Neuron (in vitro differentiated cells): ENCODE results near the gene VAV3.

Experiments used
- H2AFZ ChIP-seq: one replicate; pipeline ENCODE4 v1.6.1; 2013; ENCODE audit warnings: low read depth, mild to moderate bottlenecking, inconsistent platforms, low read length, moderate library complexity
- H3K27me3 ChIP-seq: one replicate; pipeline ENCODE4 v1.6.1; 2013; ENCODE audit warnings: low read length; ENCODE audit not compliant: insufficient read depth
- H3K36me3 ChIP-seq: one replicate; pipeline ENCODE4 v1.6.1; 2013; ENCODE audit warnings: low read length; ENCODE audit not compliant: insufficient read depth
- H3K4me1 ChIP-seq: one replicate; pipeline ENCODE4 v1.6.1; 2013; ENCODE audit warnings: low read length; ENCODE audit not compliant: insufficient read depth
- H3K4me3 ChIP-seq: 2 replicates; pipeline ENCODE4 v1.5.1; 2013; ENCODE audit warnings: mild to moderate bottlenecking, low read length, moderate library complexity
- H3K9me3 ChIP-seq: one replicate; pipeline ENCODE4 v1.6.1; 2013; ENCODE audit warnings: low read length

The VAV3 gene

DNA sequence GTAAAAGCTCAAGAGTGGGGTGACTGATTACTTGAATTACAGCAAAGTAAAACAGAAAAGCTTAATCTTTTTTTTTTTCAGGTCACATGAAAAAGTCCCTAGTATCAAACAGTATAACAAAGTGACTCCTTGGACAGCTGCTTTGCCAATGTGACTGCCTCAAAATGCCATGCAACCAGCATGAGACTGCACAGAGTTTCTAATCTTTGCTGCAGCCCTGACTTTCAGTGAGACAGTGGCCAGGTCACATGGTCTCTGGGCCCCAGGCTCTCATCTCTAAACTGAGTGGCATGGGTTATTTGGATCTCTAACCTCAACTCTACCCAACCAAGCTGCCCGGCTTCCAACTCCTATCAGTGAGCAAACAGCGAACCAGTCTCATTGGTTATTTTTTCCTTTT lies 169.0 kb downstream of the VAV3 start:
- no peaks in the 10 kb centered on the region for H3K9me3 ChIP-seq
- H3K4me3 ChIP-seq, result no peak overlapping the region
- no peaks in the 10 kb centered on the region for H3K36me3 ChIP-seq
- H3K27me3 ChIP-seq, result no peaks in the 10 kb centered on the region
- H2AFZ ChIP-seq, result no peak overlapping the region
- no peaks in the 10 kb centered on the region for H3K4me1 ChIP-seq

DNA sequence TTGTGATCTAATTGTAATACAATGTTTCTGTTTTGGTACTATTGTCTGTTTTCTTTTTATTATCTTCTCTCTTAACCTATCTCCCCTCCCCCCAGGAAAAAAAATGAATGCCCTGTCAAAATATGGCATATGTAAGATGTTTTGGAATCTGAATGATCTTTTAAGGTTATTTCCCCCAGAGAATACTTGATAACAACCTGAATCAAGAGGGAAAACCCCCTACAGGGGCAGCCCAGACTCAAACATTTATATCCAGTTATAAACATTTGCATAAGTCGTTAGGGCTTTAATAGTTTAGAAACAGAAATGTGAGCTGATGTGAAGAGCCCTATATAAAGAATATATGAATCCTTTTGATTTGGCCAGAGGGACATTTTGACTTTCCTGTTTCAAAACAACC lies 169.5 kb downstream of the VAV3 start:
- H3K9me3 ChIP-seq, result no peaks in the 10 kb centered on the region
- no peaks in the 10 kb centered on the region for H3K27me3 ChIP-seq
- H3K36me3 ChIP-seq, result no peaks in the 10 kb centered on the region
- H2AFZ ChIP-seq, result no peak overlapping the region
- no peak overlapping the region for H3K4me3 ChIP-seq
- H3K4me1 ChIP-seq, result no peaks in the 10 kb centered on the region

DNA sequence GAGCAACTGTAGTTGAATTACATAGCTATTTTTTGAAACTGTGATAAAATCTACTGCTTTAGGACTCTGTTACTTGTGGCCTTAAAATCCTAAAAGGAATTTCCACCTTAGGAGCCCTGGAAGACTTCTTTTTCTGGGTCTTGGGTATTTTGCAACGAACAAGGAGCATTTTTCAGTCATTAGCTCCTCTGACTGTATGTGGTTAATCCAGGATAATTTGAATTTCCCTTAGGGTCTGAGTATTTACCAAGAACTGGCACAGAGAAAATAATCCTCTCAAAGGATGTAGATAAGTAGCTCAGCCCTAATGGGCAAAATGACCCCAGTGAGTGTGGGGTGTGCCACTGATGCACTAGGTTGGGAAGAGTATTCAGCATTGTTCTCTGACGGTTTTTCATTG lies 170.4 kb downstream of the VAV3 start:
- no peaks in the 10 kb centered on the region for H3K27me3 ChIP-seq
- H3K36me3 ChIP-seq, result no peaks in the 10 kb centered on the region
- no peaks in the 10 kb centered on the region for H3K9me3 ChIP-seq
- H2AFZ ChIP-seq, result no peak overlapping the region
- H3K4me3 ChIP-seq, result no peak overlapping the region
- no peaks in the 10 kb centered on the region for H3K4me1 ChIP-seq

- no peaks in the 10 kb centered on the region for H3K9me3 ChIP-seq
- H3K4me1 ChIP-seq, result no peaks in the 10 kb centered on the region
- H3K4me3 ChIP-seq, result no peak overlapping the region
- no peaks in the 10 kb centered on the region for H3K27me3 ChIP-seq
- no peaks in the 10 kb centered on the region for H3K36me3 ChIP-seq
- H2AFZ ChIP-seq, result no peak overlapping the region
Observed at GRCh38 chr1:107793896-107794453, 171.0 kb downstream of the VAV3 start.

DNA sequence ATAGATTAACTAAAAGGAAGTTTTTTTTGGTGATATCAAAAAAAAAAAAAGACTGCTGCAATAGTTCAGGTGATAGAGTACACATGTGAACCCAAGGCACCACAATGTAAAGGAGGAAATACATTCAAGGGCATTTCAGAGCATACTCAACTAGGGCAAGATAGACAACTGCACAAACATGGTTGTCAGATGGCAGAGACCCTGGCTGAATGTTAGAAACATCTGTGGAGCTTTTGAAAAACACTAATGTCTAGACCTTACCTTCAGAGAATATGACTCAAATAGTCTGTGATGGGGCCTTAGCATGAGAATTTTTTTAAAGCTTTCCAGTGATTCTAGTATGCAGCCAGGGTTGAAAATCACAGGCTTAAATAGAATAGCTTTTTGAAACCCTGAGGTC lies 173.6 kb downstream of the VAV3 start:
- no peak overlapping the region for H2AFZ ChIP-seq
- H3K36me3 ChIP-seq, result no peaks in the 10 kb centered on the region
- no peaks in the 10 kb centered on the region for H3K9me3 ChIP-seq
- no peaks in the 10 kb centered on the region for H3K27me3 ChIP-seq
- H3K4me1 ChIP-seq, result no peaks in the 10 kb centered on the region
- H3K4me3 ChIP-seq, result no peak overlapping the region

DNA sequence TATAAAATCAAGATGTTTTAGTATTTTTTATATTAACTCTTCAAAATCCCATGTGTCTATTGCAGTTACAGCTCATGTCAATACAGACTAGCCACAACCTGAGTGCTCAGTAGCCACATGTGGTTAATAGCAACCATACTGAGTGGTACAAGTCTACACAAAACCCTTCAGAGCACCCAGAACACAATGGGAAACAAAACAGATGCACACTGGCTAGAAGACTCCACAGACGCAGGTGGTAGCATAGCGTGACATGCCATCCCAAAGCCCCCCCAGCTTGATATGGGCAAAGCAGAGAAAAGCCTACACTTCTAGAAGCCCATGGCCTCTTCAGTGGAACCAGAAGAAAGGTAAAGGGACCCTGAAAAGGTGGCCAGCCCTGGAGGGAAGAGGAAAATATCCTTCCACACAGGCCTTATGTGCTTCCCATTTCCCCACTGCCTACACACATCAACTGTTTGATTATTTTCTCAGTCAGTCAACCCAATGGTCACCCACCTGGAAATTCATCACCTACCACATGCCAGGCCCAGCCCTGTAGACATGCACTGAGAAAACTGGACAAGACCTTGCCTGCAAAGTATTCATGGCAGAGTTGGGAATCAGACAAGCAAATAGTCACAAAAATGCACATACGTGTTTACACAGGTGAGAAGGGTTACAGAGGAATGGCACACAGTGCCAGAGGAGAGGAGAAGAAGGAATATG lies 175.0 kb downstream of the VAV3 start:
- H3K9me3 ChIP-seq, result no peaks in the 10 kb centered on the region
- no peak overlapping the region for H3K4me3 ChIP-seq

DNA sequence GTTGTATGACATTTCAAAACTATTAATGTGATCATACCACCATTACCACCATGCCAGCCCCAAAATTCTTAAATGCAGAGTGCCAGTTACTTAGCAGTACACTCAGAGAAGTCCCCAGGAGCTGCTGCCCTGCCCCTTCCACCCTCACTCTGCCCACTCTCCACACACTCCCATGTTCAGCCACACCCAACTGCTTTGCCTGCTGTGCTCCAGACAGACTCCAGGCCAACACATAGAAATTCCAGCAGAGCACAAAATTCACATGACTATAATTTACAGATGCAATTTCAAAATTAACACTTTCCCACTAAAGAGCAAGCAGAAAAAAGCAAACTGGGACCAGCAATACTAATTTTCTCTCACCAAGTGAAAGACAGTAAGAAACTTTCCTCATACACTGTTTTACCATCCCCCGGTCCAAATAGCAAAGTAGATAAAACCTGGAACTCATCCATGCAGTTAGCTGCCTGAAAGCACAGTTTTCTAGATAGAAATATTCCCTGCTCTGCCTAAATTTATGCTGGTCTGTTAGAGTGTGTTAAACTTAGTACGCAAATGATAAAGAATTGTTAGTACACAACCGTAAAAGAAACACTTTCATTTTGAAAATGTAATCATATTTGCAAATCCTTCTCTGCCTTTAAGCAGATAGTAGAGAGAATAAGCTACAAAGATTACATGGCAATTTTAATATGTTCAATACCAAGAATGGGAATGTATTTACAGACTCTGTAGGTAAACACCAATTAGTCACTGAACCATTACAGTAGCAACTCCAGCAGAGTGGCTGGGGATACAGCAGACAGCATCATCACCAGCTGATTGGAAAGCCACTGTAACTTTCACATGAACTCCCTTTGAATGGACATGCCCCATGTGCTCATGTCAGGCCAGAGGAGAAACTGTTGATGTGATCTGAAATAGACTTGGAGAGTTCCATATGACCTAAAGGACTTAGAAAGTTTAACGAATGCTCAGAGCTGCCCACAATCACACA lies 176.5 kb downstream of the VAV3 start:
- H3K4me3 ChIP-seq, result no peak overlapping the region
- H3K9me3 ChIP-seq, result no peaks in the 10 kb centered on the region
- H3K27me3 ChIP-seq, result no peaks in the 10 kb centered on the region
- H2AFZ ChIP-seq, result no peak overlapping the region
- H3K36me3 ChIP-seq, result no peaks in the 10 kb centered on the region
- H3K4me1 ChIP-seq, result no peaks in the 10 kb centered on the region

More for the DNA sequence above, 175.0 kb downstream of the VAV3 start:
- no peaks in the 10 kb centered on the region for H3K27me3 ChIP-seq
- H3K36me3 ChIP-seq, result no peaks in the 10 kb centered on the region
- H2AFZ ChIP-seq, result no peak overlapping the region
- H3K4me1 ChIP-seq, result no peaks in the 10 kb centered on the region

DNA sequence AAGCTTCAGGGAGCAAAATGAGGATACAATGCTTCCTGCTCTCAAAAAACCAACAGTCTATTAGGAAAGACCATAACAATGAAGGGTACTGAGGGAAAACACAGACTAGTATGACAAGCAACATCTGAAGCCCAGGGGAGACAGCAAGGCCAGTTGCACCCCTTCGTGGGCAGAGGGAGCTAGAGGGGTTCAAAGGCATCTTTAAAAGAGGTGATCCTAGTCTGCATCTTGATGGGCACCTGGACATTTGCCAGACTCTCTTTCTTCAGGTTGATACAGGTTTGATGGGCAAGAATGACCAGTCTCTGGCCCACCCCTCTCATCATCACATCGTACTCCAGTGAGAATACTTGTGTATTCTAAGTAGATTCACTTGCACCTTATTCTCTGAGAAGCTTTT lies 177.7 kb downstream of the VAV3 start:
- no peaks in the 10 kb centered on the region for H3K9me3 ChIP-seq
- no peaks in the 10 kb centered on the region for H3K27me3 ChIP-seq
- H3K4me1 ChIP-seq, result no peaks in the 10 kb centered on the region
- no peak overlapping the region for H3K4me3 ChIP-seq
- H2AFZ ChIP-seq, result no peak overlapping the region
- no peaks in the 10 kb centered on the region for H3K36me3 ChIP-seq

GRCh38 chr1:107786203-107786845 lies 178.7 kb downstream of the VAV3 start:
- Histone ChIP-seq H2AFZ (no peak overlapping the region), H3K4me1 (no peaks in the 10 kb centered on the region), H3K27me3 (no peaks in the 10 kb centered on the region), H3K9me3 (no peaks in the 10 kb centered on the region), H3K36me3 (no peaks in the 10 kb centered on the region), H3K4me3 (no peak overlapping the region)

DNA sequence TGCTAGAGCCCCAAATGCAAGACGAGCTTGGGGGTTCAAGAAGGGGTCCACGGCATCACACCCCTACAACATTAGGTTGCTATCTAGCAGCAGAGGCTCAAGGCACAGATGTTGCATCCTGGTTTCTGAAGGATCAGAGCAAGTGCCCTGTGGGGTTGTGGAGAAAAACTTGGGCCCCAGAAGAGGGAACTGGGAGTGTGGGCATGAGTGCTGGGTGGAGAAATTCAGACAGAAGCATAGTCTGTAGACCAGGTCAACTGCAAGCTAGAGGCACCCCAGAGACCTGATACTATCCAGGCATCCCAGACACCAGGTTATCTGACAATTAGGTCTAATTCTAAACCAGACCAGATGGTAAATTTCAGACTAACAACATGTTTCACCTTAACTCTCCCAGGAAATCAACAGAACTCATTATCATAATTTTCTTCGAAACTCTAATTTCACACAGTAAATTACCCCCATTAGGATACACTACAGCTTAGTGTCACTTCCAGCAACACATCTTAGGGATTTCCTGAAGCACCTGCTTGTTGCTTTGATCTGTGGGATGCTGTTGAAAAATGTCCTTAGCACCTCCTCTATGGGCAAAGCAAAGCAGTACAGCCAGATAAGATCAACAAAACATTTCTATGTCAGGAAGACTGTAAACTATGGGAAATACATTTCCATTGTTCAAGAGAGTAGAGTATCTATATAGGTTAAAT lies 179.3 kb downstream of the VAV3 start:
- H3K4me3 ChIP-seq, result no peak overlapping the region
- H3K4me1 ChIP-seq, result no peaks in the 10 kb centered on the region
- no peaks in the 10 kb centered on the region for H3K9me3 ChIP-seq
- H3K36me3 ChIP-seq, result no peaks in the 10 kb centered on the region
- H3K27me3 ChIP-seq, result no peaks in the 10 kb centered on the region
- no peak overlapping the region for H2AFZ ChIP-seq

- Histone ChIP-seq H2AFZ (no peak overlapping the region), H3K27me3 (no peaks in the 10 kb centered on the region), H3K36me3 (no peaks in the 10 kb centered on the region), H3K4me3 (no peak overlapping the region), H3K9me3 (no peaks in the 10 kb centered on the region), H3K4me1 (no peaks in the 10 kb centered on the region)
Observed at GRCh38 chr1:107782217-107782845, 182.6 kb downstream of the VAV3 start.

GRCh38 chr1:107781245-107781644 lies 183.7 kb downstream of the VAV3 start:
- Histone ChIP-seq H3K4me3 (no peak overlapping the region), H3K27me3 (no peaks in the 10 kb centered on the region), H3K4me1 (no peaks in the 10 kb centered on the region), H2AFZ (no peak overlapping the region), H3K36me3 (no peaks in the 10 kb centered on the region), H3K9me3 (no peaks in the 10 kb centered on the region)
